Measurements from ENCODE around the gene PSMD5. TPM values are rescaled to one million over a fixed set of nuclear protein-coding genes. Genes with fewer than 3 reads are reported as not detected.

The PSMD5 gene
- 27.5 TPM for total RNA-seq

GRCh38 chr9:120842685-120843485 is at the start of gene PSMD5:
TSS of gene PSMD5 (minus strand) at chr9:120842922. CDS start at chr9:120842909, 13 bp downstream.
- Histone ChIP-seq H3K4me1 (ENCODE audit: insufficient read depth, low read length) (peaks cover 54% of the 10 kb centered on the region), H3K27me3 (ENCODE audit: insufficient read depth, low read length) (no peaks in the 10 kb centered on the region), H3K4me3 (ENCODE audit: low read length) (peak within 1 kb of the TSS; percentile 93), H3K9me3 (ENCODE audit: low read depth, low read length) (no peaks in the 10 kb centered on the region)

- Histone ChIP-seq H3K9me3 (ENCODE audit: low read depth, low read length) (no peaks in the 10 kb centered on the region), H3K27me3 (ENCODE audit: insufficient read depth, low read length) (no peaks in the 10 kb centered on the region), H3K4me3 (ENCODE audit: low read length) (no peak overlapping the region), H3K4me1 (ENCODE audit: insufficient read depth, low read length) (peaks cover 61% of the 10 kb centered on the region)
Measured at GRCh38 chr9:120891884-120892747, 49.4 kb upstream of the PSMD5 start.

- Histone ChIP-seq H3K4me3 (ENCODE audit: low read length) (no peak overlapping the region), H3K27me3 (ENCODE audit: insufficient read depth, low read length) (no peaks in the 10 kb centered on the region), H3K4me1 (ENCODE audit: insufficient read depth, low read length) (peaks cover 55% of the 10 kb centered on the region), H3K9me3 (ENCODE audit: low read depth, low read length) (no peaks in the 10 kb centered on the region)
Measured at GRCh38 chr9:120891245-120891883, 48.6 kb upstream of the PSMD5 start.

- Histone ChIP-seq H3K4me1 (ENCODE audit: insufficient read depth, low read length) (peaks cover 55% of the 10 kb centered on the region), H3K4me3 (ENCODE audit: low read length) (no peak overlapping the region)
Measured at GRCh38 chr9:120890320-120891244, 47.9 kb upstream of the PSMD5 start.

GRCh38 chr9:120889606-120890271 is 47.0 kb upstream of the PSMD5 start:
- H3K4me1 ChIP-seq (ENCODE audit: insufficient read depth, low read length), result peaks cover 55% of the 10 kb centered on the region
- H3K9me3 ChIP-seq (ENCODE audit: low read depth, low read length), result no peaks in the 10 kb centered on the region
- H3K4me3 ChIP-seq (ENCODE audit: low read length), result no peak overlapping the region
- no peaks in the 10 kb centered on the region for H3K27me3 ChIP-seq (ENCODE audit: insufficient read depth, low read length)

More at GRCh38 chr9:120890320-120891244, 47.9 kb upstream of the PSMD5 start:
- H3K9me3 ChIP-seq (ENCODE audit: low read depth, low read length), result no peaks in the 10 kb centered on the region
- no peaks in the 10 kb centered on the region for H3K27me3 ChIP-seq (ENCODE audit: insufficient read depth, low read length)

GRCh38 chr9:120888626-120889025 is 45.9 kb upstream of the PSMD5 start:
- Histone ChIP-seq H3K27me3 (ENCODE audit: insufficient read depth, low read length) (no peaks in the 10 kb centered on the region), H3K9me3 (ENCODE audit: low read depth, low read length) (no peaks in the 10 kb centered on the region), H3K4me3 (ENCODE audit: low read length) (no peak overlapping the region), H3K4me1 (ENCODE audit: insufficient read depth, low read length) (peaks cover 49% of the 10 kb centered on the region)

GRCh38 chr9:120886490-120886967 is 43.8 kb upstream of the PSMD5 start:
- peaks cover 47% of the 10 kb centered on the region for H3K4me1 ChIP-seq (ENCODE audit: insufficient read depth, low read length)
- H3K4me3 ChIP-seq (ENCODE audit: low read length), result no peak overlapping the region
- H3K9me3 ChIP-seq (ENCODE audit: low read depth, low read length), result no peaks in the 10 kb centered on the region

GRCh38 chr9:120885958-120886357 is 43.2 kb upstream of the PSMD5 start:
- H3K27me3 ChIP-seq (ENCODE audit: insufficient read depth, low read length), result no peaks in the 10 kb centered on the region
- H3K4me1 ChIP-seq (ENCODE audit: insufficient read depth, low read length), result peaks cover 44% of the 10 kb centered on the region
- H3K9me3 ChIP-seq (ENCODE audit: low read depth, low read length), result no peaks in the 10 kb centered on the region
- no peak overlapping the region for H3K4me3 ChIP-seq (ENCODE audit: low read length)

More at GRCh38 chr9:120886490-120886967, 43.8 kb upstream of the PSMD5 start:
- H3K27me3 ChIP-seq (ENCODE audit: insufficient read depth, low read length), result no peaks in the 10 kb centered on the region

- Histone ChIP-seq H3K4me1 (ENCODE audit: insufficient read depth, low read length) (peaks cover 41% of the 10 kb centered on the region), H3K9me3 (ENCODE audit: low read depth, low read length) (no peaks in the 10 kb centered on the region), H3K4me3 (ENCODE audit: low read length) (no peak overlapping the region), H3K27me3 (ENCODE audit: insufficient read depth, low read length) (no peaks in the 10 kb centered on the region)
Measured at GRCh38 chr9:120885457-120885856, 42.7 kb upstream of the PSMD5 start.

GRCh38 chr9:120883608-120883996 is 40.9 kb upstream of the PSMD5 start:
- Histone ChIP-seq H3K27me3 (ENCODE audit: insufficient read depth, low read length) (no peaks in the 10 kb centered on the region), H3K4me1 (ENCODE audit: insufficient read depth, low read length) (peaks cover 41% of the 10 kb centered on the region), H3K9me3 (ENCODE audit: low read depth, low read length) (no peaks in the 10 kb centered on the region), H3K4me3 (ENCODE audit: low read length) (no peak overlapping the region)

- Histone ChIP-seq H3K4me3 (ENCODE audit: low read length) (no peak overlapping the region), H3K9me3 (ENCODE audit: low read depth, low read length) (no peaks in the 10 kb centered on the region), H3K4me1 (ENCODE audit: insufficient read depth, low read length) (peaks cover 47% of the 10 kb centered on the region), H3K27me3 (ENCODE audit: insufficient read depth, low read length) (no peaks in the 10 kb centered on the region)
Measured at GRCh38 chr9:120882935-120883607, 40.3 kb upstream of the PSMD5 start.

- H3K9me3 ChIP-seq (ENCODE audit: low read depth, low read length), result no peaks in the 10 kb centered on the region
- no peak overlapping the region for H3K4me3 ChIP-seq (ENCODE audit: low read length)
- no peaks in the 10 kb centered on the region for H3K27me3 ChIP-seq (ENCODE audit: insufficient read depth, low read length)
- H3K4me1 ChIP-seq (ENCODE audit: insufficient read depth, low read length), result peaks cover 67% of the 10 kb centered on the region
Measured at GRCh38 chr9:120879446-120879845, 36.7 kb upstream of the PSMD5 start.

All from mononuclear cell (primary cell).